Measurements from ENCODE around the gene CBX1. TPM values are rescaled to one million over a fixed set of nuclear protein-coding genes. Genes with fewer than 3 reads are reported as not detected.

Gene CBX1
- total RNA-seq, 1 donor from 2014 or later = 34.0 TPM

DNA sequence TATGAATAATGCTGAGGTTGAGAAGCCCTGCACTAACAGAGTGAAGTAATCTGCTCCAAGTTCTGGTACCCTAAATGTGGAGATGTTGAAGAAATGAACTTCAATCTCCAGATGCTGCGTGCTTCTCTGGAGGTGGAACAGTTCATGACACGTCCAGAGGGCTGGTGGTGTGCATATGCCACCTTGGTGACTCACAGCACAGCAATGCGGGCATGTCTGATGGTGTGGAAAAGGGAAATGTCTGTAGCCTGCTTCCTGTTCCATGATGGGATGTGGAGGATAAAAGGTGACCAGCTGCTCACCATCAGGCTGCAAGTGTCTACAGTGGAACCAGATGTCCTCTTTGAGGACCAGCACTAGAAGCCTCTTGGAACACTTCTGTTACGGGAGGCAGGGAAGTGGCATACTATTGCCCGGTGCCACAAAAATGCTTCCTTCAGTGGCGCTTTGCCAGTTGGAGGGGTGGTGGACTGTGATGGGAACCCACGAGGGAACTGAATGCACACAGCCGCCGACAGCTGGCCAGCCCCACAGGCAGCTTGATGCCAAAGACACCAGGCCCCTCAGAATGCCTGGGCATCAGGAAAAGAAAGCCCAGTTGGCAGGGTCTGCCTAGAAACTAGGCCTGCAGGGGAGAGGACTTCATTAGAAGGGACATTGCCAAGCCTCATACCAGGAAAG is 26.2 kb upstream of the CBX1 start:
- Histone ChIP-seq H3K4me1 (no peaks in the 10 kb centered on the region), H3K27ac (no peak overlapping the region), H3K27me3 (no peaks in the 10 kb centered on the region), H3K36me3 (peaks cover 20% of the 10 kb centered on the region), H3K4me3 (no peak overlapping the region), H3K9me3 (no peaks in the 10 kb centered on the region)
- ATAC-seq = peak; percentile 21
- TF ChIP-seq, protein P1, sequence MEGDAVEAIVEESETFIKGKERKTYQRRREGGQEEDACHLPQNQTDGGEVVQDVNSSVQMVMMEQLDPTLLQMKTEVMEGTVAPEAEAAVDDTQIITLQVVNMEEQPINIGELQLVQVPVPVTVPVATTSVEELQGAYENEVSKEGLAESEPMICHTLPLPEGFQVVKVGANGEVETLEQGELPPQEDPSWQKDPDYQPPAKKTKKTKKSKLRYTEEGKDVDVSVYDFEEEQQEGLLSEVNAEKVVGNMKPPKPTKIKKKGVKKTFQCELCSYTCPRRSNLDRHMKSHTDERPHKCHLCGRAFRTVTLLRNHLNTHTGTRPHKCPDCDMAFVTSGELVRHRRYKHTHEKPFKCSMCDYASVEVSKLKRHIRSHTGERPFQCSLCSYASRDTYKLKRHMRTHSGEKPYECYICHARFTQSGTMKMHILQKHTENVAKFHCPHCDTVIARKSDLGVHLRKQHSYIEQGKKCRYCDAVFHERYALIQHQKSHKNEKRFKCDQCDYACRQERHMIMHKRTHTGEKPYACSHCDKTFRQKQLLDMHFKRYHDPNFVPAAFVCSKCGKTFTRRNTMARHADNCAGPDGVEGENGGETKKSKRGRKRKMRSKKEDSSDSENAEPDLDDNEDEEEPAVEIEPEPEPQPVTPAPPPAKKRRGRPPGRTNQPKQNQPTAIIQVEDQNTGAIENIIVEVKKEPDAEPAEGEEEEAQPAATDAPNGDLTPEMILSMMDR (IDR thresholded peaks at IDR 0.05) = no peak
- no peak for DNase-seq
- intact Hi-C loops (cut with DNase I) = no loop called here

- Histone ChIP-seq H3K9me3 (no peaks in the 10 kb centered on the region), H3K4me1 (no peaks in the 10 kb centered on the region), H3K27me3 (no peaks in the 10 kb centered on the region), H3K36me3 (peaks cover 30% of the 10 kb centered on the region), H3K27ac (no peak overlapping the region), H3K4me3 (no peak overlapping the region)
- DNase-seq (no peak), ATAC-seq (no peak)
- intact Hi-C loops (cut with DNase I) = no loop called here
- TF ChIP-seq, protein P1 (IDR thresholded peaks at IDR 0.05) = no peak
Observed at GRCh38 chr17:48126532-48126850, 25.2 kb upstream of the CBX1 start.

- DNase-seq (no peak), ATAC-seq (no peak)
- Histone ChIP-seq H3K9me3 (no peaks in the 10 kb centered on the region), H3K27ac (no peak overlapping the region), H3K4me3 (no peak overlapping the region), H3K27me3 (no peaks in the 10 kb centered on the region), H3K4me1 (no peaks in the 10 kb centered on the region), H3K36me3 (peaks cover 36% of the 10 kb centered on the region)
- TF ChIP-seq, protein P1 (IDR thresholded peaks at IDR 0.05) = no peak
- intact Hi-C loops (cut with DNase I) = no loop called here
Observed at GRCh38 chr17:48125829-48126531, 24.7 kb upstream of the CBX1 start.

- no peaks in the 10 kb centered on the region for H3K4me1 ChIP-seq
- H3K27ac ChIP-seq = no peak overlapping the region
- H3K27me3 ChIP-seq = no peaks in the 10 kb centered on the region
- H3K36me3 ChIP-seq = peaks cover 52% of the 10 kb centered on the region
- intact Hi-C loops (cut with DNase I) = no loop called here
- H3K9me3 ChIP-seq = no peaks in the 10 kb centered on the region
- TF ChIP-seq, protein P1 (IDR thresholded peaks at IDR 0.05) = no peak
- DNase-seq (no peak), ATAC-seq (no peak)
- H3K4me3 ChIP-seq = no peak overlapping the region
Observed at GRCh38 chr17:48123776-48124388, 22.6 kb upstream of the CBX1 start.

DNA sequence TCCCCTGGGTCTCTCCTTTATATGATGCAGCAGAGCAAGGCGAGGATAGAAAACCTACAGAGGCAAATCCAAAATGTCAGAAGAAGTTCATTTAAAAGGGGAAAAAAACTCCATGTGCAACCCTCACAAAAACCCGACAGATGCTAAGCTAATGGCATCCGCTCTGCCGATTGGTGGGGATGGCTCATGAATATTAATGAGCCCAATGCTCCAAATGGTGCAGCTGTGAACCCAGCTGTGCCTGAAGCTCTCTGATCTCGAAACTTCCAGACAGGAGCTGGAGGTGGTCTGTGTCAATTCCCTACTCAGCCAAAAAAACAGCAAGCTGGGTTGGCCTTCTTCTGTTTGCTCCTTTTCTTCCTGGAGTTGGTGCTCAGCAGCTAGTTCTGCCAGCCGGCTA is 21.8 kb upstream of the CBX1 start:
- ATAC-seq = no peak
- Histone ChIP-seq H3K27ac (no peak overlapping the region), H3K9me3 (no peaks in the 10 kb centered on the region), H3K4me1 (no peaks in the 10 kb centered on the region), H3K27me3 (no peaks in the 10 kb centered on the region), H3K4me3 (no peak overlapping the region), H3K36me3 (peaks cover 59% of the 10 kb centered on the region)
- TF ChIP-seq, protein P1 (IDR thresholded peaks at IDR 0.05) = no peak
- DNase-seq = no peak
- intact Hi-C loops (cut with DNase I) = no loop called here
